Measurements from ENCODE around the gene SLC26A4. TPM values are rescaled to one million over a fixed set of nuclear protein-coding genes. Genes with fewer than 3 reads are reported as not detected.
"Not testable (repeated sequence)": the region's sequence is repeated elsewhere in the genome, so short reads cannot be mapped to it uniquely, and the experiment has no call there.

The SLC26A4 gene
- total RNA-seq, 2 experiments from 2014 or later: 5.2 to 7.1 TPM

DNA sequence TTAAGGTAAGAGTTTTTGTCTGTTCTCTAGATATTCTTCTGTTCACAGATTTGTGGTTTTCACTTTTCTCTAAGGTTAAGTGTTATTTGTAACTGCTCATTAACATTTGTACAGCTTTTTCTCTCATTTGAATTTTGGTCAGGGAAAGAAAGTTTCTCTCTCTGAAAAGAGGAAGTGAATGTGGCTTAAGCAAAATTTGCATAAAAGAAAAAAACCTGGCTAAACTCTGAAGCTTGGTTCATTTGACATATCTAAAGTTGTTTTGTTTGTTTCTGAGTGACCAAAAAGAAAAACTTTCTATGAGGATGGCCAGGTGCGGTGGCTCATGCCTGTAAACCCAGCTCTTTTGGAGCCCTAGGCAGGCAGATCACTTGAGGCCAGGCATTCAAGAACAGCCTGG lies 22.0 kb upstream of the SLC26A4 start:
- H3K9me3 Mint-ChIP-seq: peaks cover 4% of the 10 kb centered on the region
- ChIA-PET CTCF (no interaction called here), POLR2A (no interaction called here)
- peaks cover 8% of the 10 kb centered on the region for H3K4me1 Mint-ChIP-seq (ENCODE audit: low read depth)
- H3K4me3 Mint-ChIP-seq: no peak overlapping the region
- peaks cover 4% of the 10 kb centered on the region for H3K36me3 Mint-ChIP-seq
- DNase-seq: no peak
- H3K27me3 Mint-ChIP-seq: peaks cover 16% of the 10 kb centered on the region
- intact Hi-C loops (cut with micrococcal nuclease): loop anchor here (2.0 kb wide), 1 partner anchor 20 kb away; no protein-coding TSS in a partner anchor
- no peak overlapping the region for H3K27ac Mint-ChIP-seq

DNA sequence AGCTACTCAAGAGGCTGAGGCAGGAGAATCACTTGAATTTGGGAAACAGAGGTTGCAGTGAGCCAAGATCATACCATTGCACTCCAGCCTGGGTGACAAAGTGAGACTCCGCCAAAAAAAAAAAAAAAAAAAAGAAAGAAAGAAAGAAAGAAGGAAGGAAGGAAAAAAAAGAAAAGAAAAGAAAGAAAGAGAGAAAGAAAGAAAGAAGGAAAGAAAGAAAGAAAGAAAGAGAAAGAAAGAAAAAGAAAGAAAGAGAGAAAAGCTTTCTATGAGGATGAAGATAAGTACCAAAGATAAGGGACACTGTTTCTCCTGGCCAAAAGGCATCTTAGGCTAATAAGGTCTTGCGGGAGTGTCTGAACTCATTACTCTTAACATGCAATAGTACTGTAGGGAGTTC lies 21.6 kb upstream of the SLC26A4 start:
- intact Hi-C loops (cut with micrococcal nuclease): loop anchor here (2.0 kb wide), 1 partner anchor 20 kb away; no protein-coding TSS in a partner anchor
- H3K27ac Mint-ChIP-seq; H3K36me3 Mint-ChIP-seq; H3K4me1 Mint-ChIP-seq (ENCODE audit: low read depth); H3K9me3 Mint-ChIP-seq; DNase-seq; POLR2A ChIA-PET; CTCF ChIA-PET; H3K4me3 Mint-ChIP-seq: not testable (repeated sequence)
- H3K27me3 Mint-ChIP-seq: peaks cover 16% of the 10 kb centered on the region

DNA sequence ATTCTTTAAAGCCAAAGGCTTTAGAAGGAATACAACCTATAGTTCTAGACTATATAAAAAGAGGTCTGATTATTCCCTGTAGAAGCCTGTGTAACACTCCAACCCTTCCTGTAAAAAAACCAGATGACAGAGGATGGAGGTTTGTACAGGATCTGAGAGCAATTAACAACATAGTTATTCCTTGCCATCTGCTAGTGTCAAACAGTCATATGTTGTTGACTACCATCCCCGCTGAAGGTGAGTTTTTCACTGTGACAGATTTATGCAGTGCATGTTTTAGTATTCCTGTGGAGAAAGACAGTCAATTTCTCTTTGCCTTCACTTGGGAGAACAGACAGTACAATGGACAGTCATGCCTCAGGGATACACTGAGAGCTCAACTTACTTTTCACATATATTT lies 19.0 kb upstream of the SLC26A4 start:
- peaks cover 13% of the 10 kb centered on the region for H3K4me1 Mint-ChIP-seq (ENCODE audit: low read depth)
- no peak overlapping the region for H3K4me3 Mint-ChIP-seq
- ChIA-PET CTCF (interaction anchor here (0.8 kb wide), 1 partner anchor 58 kb away, joined by 3 read pairs; no protein-coding TSS in a partner anchor), POLR2A (no interaction called here)
- peaks cover 4% of the 10 kb centered on the region for H3K36me3 Mint-ChIP-seq
- peaks cover 7% of the 10 kb centered on the region for H3K9me3 Mint-ChIP-seq
- intact Hi-C loops (cut with micrococcal nuclease): no loop called here
- DNase-seq: no peak
- peaks cover 21% of the 10 kb centered on the region for H3K27me3 Mint-ChIP-seq
- H3K27ac Mint-ChIP-seq: no peak overlapping the region

DNA sequence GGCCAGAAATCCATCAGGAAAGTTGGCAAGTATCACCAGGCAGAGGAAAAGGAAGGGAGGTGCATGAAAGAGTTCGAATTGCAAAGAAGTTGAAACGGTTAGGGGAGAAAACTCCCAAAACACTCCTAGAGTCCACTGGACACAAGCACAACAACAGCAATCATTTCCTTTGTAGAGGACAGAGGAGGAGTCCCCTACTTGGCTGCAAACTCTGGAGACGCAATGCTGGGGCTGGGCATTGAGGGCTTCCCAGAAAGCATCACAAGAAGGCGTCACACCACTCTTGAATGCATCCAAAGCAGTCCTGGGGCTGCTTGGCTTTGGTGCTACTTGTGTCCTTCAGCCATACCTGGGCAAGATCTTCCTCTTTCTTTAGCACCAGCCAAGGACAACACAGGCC lies 18.1 kb upstream of the SLC26A4 start:
- ChIA-PET POLR2A (no interaction called here), CTCF (no interaction called here)
- H3K4me1 Mint-ChIP-seq (ENCODE audit: low read depth): peaks cover 13% of the 10 kb centered on the region
- peaks cover 6% of the 10 kb centered on the region for H3K9me3 Mint-ChIP-seq
- H3K4me3 Mint-ChIP-seq: no peak overlapping the region
- intact Hi-C loops (cut with micrococcal nuclease): no loop called here
- H3K27me3 Mint-ChIP-seq: peaks cover 21% of the 10 kb centered on the region
- H3K36me3 Mint-ChIP-seq: peaks cover 4% of the 10 kb centered on the region
- H3K27ac Mint-ChIP-seq: no peak overlapping the region
- no peak for DNase-seq

DNA sequence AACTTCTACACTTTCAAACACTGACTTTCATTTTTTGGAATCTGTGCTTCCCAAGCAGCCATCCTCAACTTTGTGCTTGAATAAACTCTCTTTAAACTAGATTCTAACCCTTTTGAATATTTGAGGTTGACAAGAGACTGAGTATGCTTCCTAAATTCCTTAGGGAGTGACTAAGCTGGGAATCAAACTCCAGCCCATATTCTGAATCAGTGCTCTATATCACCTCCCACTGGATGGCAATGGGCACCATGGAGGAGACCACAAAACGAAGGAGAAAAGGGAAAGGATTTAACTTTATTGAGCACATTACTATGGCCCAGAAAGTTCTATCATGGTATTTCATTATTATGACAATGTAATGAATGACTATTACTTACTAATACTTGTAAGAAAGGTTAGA lies 17.2 kb upstream of the SLC26A4 start:
- H3K27ac Mint-ChIP-seq: no peak overlapping the region
- H3K36me3 Mint-ChIP-seq: peaks cover 1% of the 10 kb centered on the region
- peaks cover 5% of the 10 kb centered on the region for H3K9me3 Mint-ChIP-seq
- H3K27me3 Mint-ChIP-seq: peaks cover 17% of the 10 kb centered on the region
- H3K4me1 Mint-ChIP-seq (ENCODE audit: low read depth): peaks cover 8% of the 10 kb centered on the region
- ChIA-PET CTCF (no interaction called here), POLR2A (no interaction called here)
- intact Hi-C loops (cut with micrococcal nuclease): no loop called here
- H3K4me3 Mint-ChIP-seq: no peak overlapping the region
- no peak for DNase-seq

DNA sequence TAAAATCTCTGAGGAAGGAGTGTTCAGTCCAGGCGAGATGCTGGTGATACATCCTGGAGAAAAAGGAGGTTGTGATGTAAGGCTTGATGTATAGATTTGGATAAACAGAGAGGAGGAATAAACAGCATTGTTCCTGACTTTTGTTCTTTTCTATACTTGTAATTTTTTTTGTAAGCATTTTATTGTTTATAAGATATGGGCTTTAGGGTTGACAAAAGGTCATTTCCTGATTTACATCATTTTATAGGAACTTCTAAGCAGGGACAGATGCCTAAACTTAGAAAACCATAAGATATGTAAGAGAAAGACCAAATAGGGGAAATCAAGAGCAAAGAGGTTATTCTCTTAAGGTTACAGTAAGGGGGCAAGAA lies 16.7 kb upstream of the SLC26A4 start:
- no peak for DNase-seq
- peaks cover 5% of the 10 kb centered on the region for H3K9me3 Mint-ChIP-seq
- ChIA-PET POLR2A (no interaction called here), CTCF (no interaction called here)
- peaks cover 5% of the 10 kb centered on the region for H3K4me1 Mint-ChIP-seq (ENCODE audit: low read depth)
- intact Hi-C loops (cut with micrococcal nuclease): no loop called here
- H3K27ac Mint-ChIP-seq: no peak overlapping the region
- peaks cover 16% of the 10 kb centered on the region for H3K27me3 Mint-ChIP-seq
- no peaks in the 10 kb centered on the region for H3K36me3 Mint-ChIP-seq
- no peak overlapping the region for H3K4me3 Mint-ChIP-seq

DNA sequence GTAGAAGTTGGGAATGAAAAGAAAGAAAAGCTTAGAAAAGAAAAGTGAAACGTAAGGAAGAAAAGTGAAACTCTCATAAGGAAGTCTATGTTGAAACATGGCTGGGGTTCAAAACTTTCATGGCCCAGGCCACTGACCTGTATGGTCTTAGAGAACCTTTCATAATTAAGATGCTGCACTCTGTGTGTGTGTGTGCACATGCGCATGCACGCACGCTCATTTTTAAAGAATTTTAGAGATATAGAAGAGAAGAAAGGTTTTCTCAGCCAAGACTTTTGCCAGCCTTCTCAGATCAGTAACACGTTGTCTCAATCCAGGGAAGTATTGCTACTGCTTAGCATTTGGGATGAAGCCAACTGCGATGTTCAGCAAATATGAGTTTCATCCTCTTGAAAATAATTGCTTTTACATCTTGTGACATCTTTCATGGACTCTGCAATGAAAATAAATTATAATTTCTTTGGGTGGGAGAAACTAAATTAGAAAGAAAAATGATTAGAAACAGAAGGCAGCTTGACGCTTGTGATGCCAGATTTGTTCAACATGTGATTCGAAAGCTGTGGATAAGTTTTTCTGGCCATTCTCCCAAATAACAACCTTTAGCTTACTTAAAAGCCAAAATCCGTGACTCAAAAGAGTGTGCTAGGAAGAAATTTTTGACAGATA lies 16.2 kb upstream of the SLC26A4 start:
- peaks cover 5% of the 10 kb centered on the region for H3K9me3 Mint-ChIP-seq

DNA sequence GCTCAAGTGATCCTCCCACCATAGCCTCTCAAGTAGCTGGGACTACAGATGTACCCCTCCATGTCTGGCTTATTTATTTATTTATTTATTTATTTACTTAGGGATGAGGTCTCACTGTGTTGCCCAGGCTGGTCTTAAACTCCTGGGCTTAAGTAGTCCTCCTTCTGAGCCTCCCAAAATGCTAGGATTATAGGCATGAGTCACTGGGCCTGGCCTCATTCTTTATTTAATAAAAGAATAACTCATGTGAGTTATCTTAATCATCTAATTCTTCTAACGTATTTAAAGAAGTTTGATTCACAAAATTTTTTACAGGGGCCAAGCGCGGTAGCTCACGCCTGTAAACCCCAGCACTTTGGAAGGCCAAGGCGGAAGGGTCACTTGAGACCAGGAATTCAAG lies 8.0 kb upstream of the SLC26A4 start:
- ChIA-PET POLR2A (no interaction called here), CTCF (no interaction called here)
- intact Hi-C loops (cut with micrococcal nuclease): no loop called here

More for the DNA sequence above, 16.2 kb upstream of the SLC26A4 start:
- no peak for DNase-seq
- H3K36me3 Mint-ChIP-seq: no peaks in the 10 kb centered on the region
- H3K27ac Mint-ChIP-seq: no peak overlapping the region
- ChIA-PET CTCF (no interaction called here), POLR2A (no interaction called here)
- H3K27me3 Mint-ChIP-seq: peaks cover 15% of the 10 kb centered on the region
- intact Hi-C loops (cut with micrococcal nuclease): no loop called here
- H3K4me3 Mint-ChIP-seq: no peak overlapping the region
- H3K4me1 Mint-ChIP-seq (ENCODE audit: low read depth): peaks cover 5% of the 10 kb centered on the region

DNA sequence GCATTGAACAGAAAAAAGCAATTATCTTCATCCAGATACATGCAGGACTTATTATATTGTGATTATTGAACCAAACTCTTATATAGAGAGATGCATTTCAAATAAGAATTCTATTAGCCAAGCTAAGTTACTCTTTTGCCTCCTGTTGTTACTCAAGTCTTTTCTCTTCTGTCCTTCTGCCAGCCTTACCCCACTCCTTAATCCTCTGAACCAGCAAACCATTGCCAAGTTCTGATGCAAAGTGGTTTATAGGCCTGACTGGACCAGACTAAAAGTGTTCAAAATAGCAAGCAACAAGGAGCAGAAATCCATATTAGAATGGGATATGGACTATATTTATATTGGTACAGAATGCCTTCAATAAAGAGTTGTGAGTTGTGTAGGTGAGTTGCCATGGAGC lies 2.2 kb upstream of the SLC26A4 start:
- peaks cover 12% of the 10 kb centered on the region for H3K27me3 Mint-ChIP-seq
- intact Hi-C loops (cut with micrococcal nuclease): loop anchor here (2.0 kb wide), 2 partner anchors 20 to 232 kb away; partner anchors contain the start of gene DLD
- H3K27ac Mint-ChIP-seq: no peak overlapping the region
- CTCF ChIA-PET: interaction anchor here (1.6 kb wide), 1 partner anchor 85 kb away, joined by 4 read pairs; the partner anchor contains the start of gene CBLL1
- no peaks in the 10 kb centered on the region for H3K36me3 Mint-ChIP-seq
- H3K4me1 Mint-ChIP-seq (ENCODE audit: low read depth): peaks cover 36% of the 10 kb centered on the region
- DNase-seq: no peak
- H3K9me3 Mint-ChIP-seq: no peaks in the 10 kb centered on the region
- POLR2A ChIA-PET: no interaction called here
- no peak overlapping the region for H3K4me3 Mint-ChIP-seq

More for the DNA sequence above, 8.0 kb upstream of the SLC26A4 start:
- Mint-ChIP-seq H3K36me3 (no peaks in the 10 kb centered on the region), H3K27me3 (peaks cover 21% of the 10 kb centered on the region), H3K4me3 (no peak overlapping the region), H3K9me3 (peaks cover 4% of the 10 kb centered on the region), H3K27ac (no peak overlapping the region), H3K4me1 (ENCODE audit: low read depth) (peaks cover 6% of the 10 kb centered on the region)
- DNase-seq: no peak

DNA sequence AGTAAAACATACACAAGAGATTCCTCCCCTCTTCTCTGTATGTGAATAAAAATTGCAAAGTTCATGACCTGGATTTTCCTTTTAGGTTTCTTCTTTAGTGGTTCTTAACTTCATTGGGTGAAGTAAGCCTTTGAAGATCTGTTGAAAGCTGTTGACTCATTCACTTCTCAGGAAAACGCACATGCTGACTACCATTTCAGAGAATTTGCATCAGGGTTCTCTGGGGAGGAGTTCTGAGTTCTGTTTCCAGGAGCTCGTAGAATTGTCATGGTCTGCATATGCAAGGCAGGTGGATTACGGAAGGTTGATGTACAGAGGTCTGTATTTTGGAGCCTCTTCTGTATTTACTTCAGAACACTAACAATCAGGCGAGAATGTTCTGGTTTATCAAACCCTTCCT lies 962 bp upstream of the SLC26A4 start:
- peaks cover 36% of the 10 kb centered on the region for H3K4me1 Mint-ChIP-seq (ENCODE audit: low read depth)
- CTCF ChIA-PET: interaction anchor here (0.6 to 1.6 kb wide), 3 partner anchors 54 to 205 kb away, joined by 3 to 4 read pairs (median 4); partner anchors contain the start of gene CBLL1
- peaks cover 12% of the 10 kb centered on the region for H3K27me3 Mint-ChIP-seq

DNA sequence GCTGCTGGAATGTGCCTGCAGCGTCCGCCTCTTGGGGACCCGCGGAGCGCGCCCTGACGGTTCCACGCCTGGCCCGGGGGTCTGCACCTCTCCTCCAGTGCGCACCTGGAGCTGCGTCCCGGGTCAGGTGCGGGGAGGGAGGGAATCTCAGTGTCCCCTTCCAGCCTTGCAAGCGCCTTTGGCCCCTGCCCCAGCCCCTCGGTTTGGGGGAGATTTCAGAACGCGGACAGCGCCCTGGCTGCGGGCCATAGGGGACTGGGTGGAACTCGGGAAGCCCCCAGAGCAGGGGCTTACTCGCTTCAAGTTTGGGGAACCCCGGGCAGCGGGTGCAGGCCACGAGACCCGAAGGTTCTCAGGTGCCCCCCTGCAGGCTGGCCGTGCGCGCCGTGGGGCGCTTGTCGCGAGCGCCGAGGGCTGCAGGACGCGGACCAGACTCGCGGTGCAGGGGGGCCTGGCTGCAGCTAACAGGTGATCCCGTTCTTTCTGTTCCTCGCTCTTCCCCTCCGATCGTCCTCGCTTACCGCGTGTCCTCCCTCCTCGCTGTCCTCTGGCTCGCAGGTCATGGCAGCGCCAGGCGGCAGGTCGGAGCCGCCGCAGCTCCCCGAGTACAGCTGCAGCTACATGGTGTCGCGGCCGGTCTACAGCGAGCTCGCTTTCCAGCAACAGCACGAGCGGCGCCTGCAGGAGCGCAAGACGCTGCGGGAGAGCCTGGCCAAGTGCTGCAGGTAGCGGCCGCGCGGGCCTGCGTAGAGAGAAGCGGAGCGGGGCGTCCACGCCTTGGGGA lies 645 bp downstream of the SLC26A4 start:
- H3K27ac Mint-ChIP-seq: peak overlapping the region; percentile 93
- H3K4me1 Mint-ChIP-seq (ENCODE audit: low read depth): peaks cover 30% of the 10 kb centered on the region
- intact Hi-C loops (cut with micrococcal nuclease): loop anchor here (5.0 kb wide), 2 partner anchors 216 to 1314 kb away; no protein-coding TSS in a partner anchor
- ChIA-PET POLR2A (interaction anchor here (0.6 to 1.6 kb wide), 5 partner anchors 9 to 492 kb away, joined by 3 to 4 read pairs (median 3); partner anchors contain the start of genes COG5, DUS4L and HBP1), CTCF (interaction anchor here (0.8 to 2.4 kb wide), 11 partner anchors 27 to 218 kb away, joined by 3 to 8 read pairs (median 5); partner anchors contain the start of genes BCAP29, CBLL1, COG5 and DUS4L)
- H3K36me3 Mint-ChIP-seq: no peaks in the 10 kb centered on the region
- H3K27me3 Mint-ChIP-seq: peaks cover 11% of the 10 kb centered on the region
- DNase-seq: peak; percentile 70
- no peaks in the 10 kb centered on the region for H3K9me3 Mint-ChIP-seq
- H3K4me3 Mint-ChIP-seq: peak overlapping the region; percentile 84

More for the DNA sequence above, 962 bp upstream of the SLC26A4 start:
- Mint-ChIP-seq H3K27ac (peak overlapping the region; percentile 93), H3K4me3 (peak overlapping the region; percentile 84), H3K9me3 (no peaks in the 10 kb centered on the region), H3K36me3 (no peaks in the 10 kb centered on the region)
- intact Hi-C loops (cut with micrococcal nuclease): loop anchor here (1.0 to 5.0 kb wide), 10 partner anchors 11 to 1312 kb away; partner anchors contain the start of genes BCAP29 and DLD
- POLR2A ChIA-PET: interaction anchor here (0.6 to 1.1 kb wide), 6 partner anchors 84 to 1824 kb away, joined by 3 to 10 read pairs (median 4); partner anchors contain the start of genes CBLL1, COG5, DLD and HBP1
- DNase-seq: peak; percentile 78

DNA sequence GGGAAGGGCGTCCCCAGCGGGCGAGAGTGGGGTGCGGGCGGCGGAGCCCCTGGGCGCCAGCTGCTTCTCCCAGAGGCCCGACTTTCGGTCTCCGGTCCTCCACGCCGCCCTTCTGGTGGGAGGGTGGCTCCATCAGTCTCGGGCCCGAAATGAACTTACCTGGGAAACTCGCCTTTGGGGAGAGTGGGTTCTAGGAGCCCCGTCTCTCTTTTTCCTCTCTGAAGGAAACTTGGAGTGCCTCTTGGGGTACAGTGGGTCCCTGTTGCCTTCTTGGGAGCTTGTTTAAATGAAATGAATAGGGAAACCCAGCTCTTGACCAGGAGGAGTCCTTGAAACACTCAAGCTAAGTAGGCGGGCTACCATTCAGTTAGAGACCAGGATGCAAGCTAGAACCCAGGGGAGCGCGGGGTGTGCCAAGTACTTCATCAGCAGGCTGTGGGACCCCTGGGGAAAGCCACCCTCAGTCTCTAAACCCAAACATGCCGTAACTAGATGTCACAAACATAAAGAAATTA lies 1.3 kb downstream of the SLC26A4 start:
- Mint-ChIP-seq H3K36me3 (no peaks in the 10 kb centered on the region), H3K4me3 (peak overlapping the region; percentile 84), H3K27ac (no peak overlapping the region), H3K4me1 (ENCODE audit: low read depth) (peaks cover 30% of the 10 kb centered on the region), H3K9me3 (no peaks in the 10 kb centered on the region), H3K27me3 (peaks cover 11% of the 10 kb centered on the region)
- DNase-seq: no peak
- intact Hi-C loops (cut with micrococcal nuclease): loop anchor here (5.0 kb wide), 2 partner anchors 215 to 1315 kb away; no protein-coding TSS in a partner anchor
- ChIA-PET CTCF (interaction anchor here (0.8 to 2.4 kb wide), 9 partner anchors 27 to 218 kb away, joined by 3 to 8 read pairs (median 5); partner anchors contain the start of genes BCAP29, CBLL1, COG5 and DUS4L), POLR2A (interaction anchor here (1.5 to 1.6 kb wide), 2 partner anchors 8 to 81 kb away, joined by 3 to 4 read pairs; no protein-coding TSS in a partner anchor)
